Gastroesophageal sphincter (tissue), 3 donors: Measurements from ENCODE around the gene CCDC91.

Experiments
- EP300 ChIP-seq: sonication (generic); formaldehyde crosslinking; IDR thresholded peaks from one replicate; pipeline ENCODE4 v1.6.1; 2017; ENCODE audit warnings: antibody characterized with exemption, mild to moderate bottlenecking
- POLR2A ChIP-seq, 2 donors: fragments of 450-650 bp; IDR thresholded peaks; one replicate each; pipeline ENCODE4 v1.6.1; 2017; ENCODE audit warnings: antibody characterized with exemption in 2 of 2, mild to moderate bottlenecking in 2 of 2, moderate library complexity in 1 of 2
- POLR2AphosphoS5 ChIP-seq: sonication (generic); formaldehyde crosslinking; IDR thresholded peaks from one replicate; pipeline ENCODE4 v1.6.1; 2017; ENCODE audit warnings: antibody characterized with exemption
- TF ChIP-seq, protein P1 (sequence below), 4 experiments: fragments of 200-600 bp in 2 of 4; fragments of 450-650 bp in 2 of 4; sonication (generic) in 1 of 4; IDR thresholded peaks; one replicate each; pipeline ENCODE4 v1.5.1; 2017 to 2019; ENCODE audit warnings: antibody characterized with exemption in 4 of 4, mild to moderate bottlenecking in 2 of 4, moderate library complexity in 2 of 4

DNA sequence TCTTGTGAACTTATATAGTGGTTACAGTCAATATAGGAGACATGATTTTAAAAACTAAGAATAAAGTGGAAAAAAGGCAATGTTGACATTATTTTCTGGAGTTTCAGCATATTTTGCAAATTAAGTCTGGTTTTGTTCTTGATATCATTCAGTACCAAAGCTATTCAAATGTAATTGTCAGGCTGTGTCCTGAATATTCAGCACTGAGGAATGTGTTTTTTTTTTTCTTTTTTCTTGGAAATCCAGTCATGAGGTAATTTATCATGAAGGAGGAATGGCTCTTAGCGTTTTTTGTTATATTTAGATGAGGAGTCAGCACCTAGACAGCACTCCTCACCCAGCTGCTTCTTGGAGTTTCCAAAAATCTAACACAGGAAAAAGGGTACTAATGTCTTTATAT is 225.5 kb downstream of the CCDC91 start:
- TF ChIP-seq, protein P1, sequence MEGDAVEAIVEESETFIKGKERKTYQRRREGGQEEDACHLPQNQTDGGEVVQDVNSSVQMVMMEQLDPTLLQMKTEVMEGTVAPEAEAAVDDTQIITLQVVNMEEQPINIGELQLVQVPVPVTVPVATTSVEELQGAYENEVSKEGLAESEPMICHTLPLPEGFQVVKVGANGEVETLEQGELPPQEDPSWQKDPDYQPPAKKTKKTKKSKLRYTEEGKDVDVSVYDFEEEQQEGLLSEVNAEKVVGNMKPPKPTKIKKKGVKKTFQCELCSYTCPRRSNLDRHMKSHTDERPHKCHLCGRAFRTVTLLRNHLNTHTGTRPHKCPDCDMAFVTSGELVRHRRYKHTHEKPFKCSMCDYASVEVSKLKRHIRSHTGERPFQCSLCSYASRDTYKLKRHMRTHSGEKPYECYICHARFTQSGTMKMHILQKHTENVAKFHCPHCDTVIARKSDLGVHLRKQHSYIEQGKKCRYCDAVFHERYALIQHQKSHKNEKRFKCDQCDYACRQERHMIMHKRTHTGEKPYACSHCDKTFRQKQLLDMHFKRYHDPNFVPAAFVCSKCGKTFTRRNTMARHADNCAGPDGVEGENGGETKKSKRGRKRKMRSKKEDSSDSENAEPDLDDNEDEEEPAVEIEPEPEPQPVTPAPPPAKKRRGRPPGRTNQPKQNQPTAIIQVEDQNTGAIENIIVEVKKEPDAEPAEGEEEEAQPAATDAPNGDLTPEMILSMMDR (IDR thresholded peaks at IDR 0.05): no peak
- TF ChIP-seq POLR2A (IDR thresholded peaks at IDR 0.05): no peak
- TF ChIP-seq EP300: no peak
- TF ChIP-seq POLR2AphosphoS5: no peak
